HCT116 (cell line): ENCODE results near the gene TLR4. TPM values are rescaled to one million over a fixed set of nuclear protein-coding genes. Genes with fewer than 3 reads are reported as not detected.

Experiments
- ATAC-seq: fragments of 200-7000 bp; cut with Tn5 transposase; 2 replicates; pipeline ENCODE4 v1.9.1; 2020; ENCODE audit warnings: mild to moderate bottlenecking, moderate library complexity
- BruUV-seq: library from RNA; stranded (reverse); fragments of 400-500 nt; replicated peaks from 2 replicates; lab custom pipeline; 2021; lab: Mats Ljungman, UMichigan
- CTCF ChIA-PET: fragments of 300-600 bp; sonication (Branson Sonifier 250); formaldehyde crosslinking; loops from one replicate; lab custom pipeline; 2021; ENCODE audit warnings: antibody characterized with exemption; lab: Charles Lee
- POLR2A ChIA-PET: fragments of 300-600, 350-600 bp; sonication (Branson Sonifier 250); formaldehyde crosslinking; loops from one replicate; lab custom pipeline; 2021; ENCODE audit warnings: antibody characterized with exemption; lab: Charles Lee
- RAD21 ChIA-PET, 2 experiments: fragments of 300-600 bp; sonication (Branson Sonifier 250); formaldehyde crosslinking; loops; one replicate each; lab custom pipeline; 2023; ENCODE audit warnings: low total read pairs in 2 of 2; ENCODE audit not compliant: uncharacterized antibody in 2 of 2, unreplicated experiment in 2 of 2, low non-redundant PET in 1 of 2; lab: Charles Lee
- DNase-seq: peaks from one replicate; pipeline ENCODE4 v3.0.0-alpha.2; 2010; ENCODE audit warnings: low read depth, low spot score
- H2AFZ ChIP-seq: fragments of 200-600 bp; shearing (Covaris generic), sonication (generic); 2 replicates; pipeline ENCODE4 v1.6.1; 2017; ENCODE audit warnings: low read depth, mixed run types, mixed read lengths, antibody characterized with exemption, low read length; ENCODE audit not compliant: poor library complexity, severe bottlenecking
- H3K27ac ChIP-seq: 2 replicates; pipeline ENCODE4 v1.5.1; 2012; ENCODE audit warnings: low read depth, low read length
- H3K27me3 ChIP-seq: fragments of 200-600 bp; sonication (generic); 2 replicates; pipeline ENCODE4 v1.6.1; 2016; ENCODE audit warnings: mixed run types, low read length, mixed read lengths; ENCODE audit not compliant: insufficient read depth
- H3K36me3 ChIP-seq, 2 experiments: fragments of 200-500 bp in 1 of 2; fragments of 200-600 bp in 1 of 2; sonication (Bioruptor generic) in 1 of 2; sonication (generic) in 1 of 2; 2 replicates each; pipeline versions ENCODE4 v1.5.1 to v1.6.1; 2014 to 2016; ENCODE audit warnings: low read length in 2 of 2, inconsistent platforms in 1 of 2, mixed read lengths in 1 of 2, mixed run types in 1 of 2; ENCODE audit not compliant: insufficient read depth in 2 of 2, control insufficient read depth in 1 of 2
- H3K4me1 ChIP-seq, 2 experiments: fragments of 200-600 bp in 1 of 2; sonication (generic) in 1 of 2; 2 replicates each; pipeline versions ENCODE4 v1.5.1 to v1.6.1; 2012 to 2017; ENCODE audit warnings: low read length in 2 of 2, inconsistent platforms in 1 of 2, mild to moderate bottlenecking in 1 of 2, mixed read lengths in 1 of 2, mixed run types in 1 of 2, moderate library complexity in 1 of 2; ENCODE audit not compliant: insufficient read depth in 2 of 2, control insufficient read depth in 1 of 2
- H3K4me2 ChIP-seq: fragments of 200-600 bp; sonication (generic); 2 replicates; pipeline ENCODE4 v1.6.1; 2017; ENCODE audit warnings: mixed run types, low read length, mixed read lengths
- H3K4me3 ChIP-seq, 2 experiments: fragments of 200-600 bp in 1 of 2; sonication (generic) in 1 of 2; replicated peaks in 1 of 2; 2 replicates each; pipeline ENCODE4 v1.5.1; 2011 to 2016; ENCODE audit warnings: low read length in 2 of 2, control low read depth in 1 of 2, low read depth in 1 of 2, mild to moderate bottlenecking in 1 of 2, mixed read lengths in 1 of 2, mixed run types in 1 of 2
- H3K79me2 ChIP-seq: fragments of 200-600 bp; sonication (generic); 2 replicates; pipeline ENCODE4 v1.6.1; 2017; ENCODE audit warnings: mild to moderate bottlenecking, mixed run types, low read length, moderate library complexity, mixed read lengths; ENCODE audit not compliant: insufficient read depth
- H3K9ac ChIP-seq: fragments of 200-600 bp; sonication (generic); 2 replicates; pipeline ENCODE4 v1.6.1; 2016; ENCODE audit warnings: low read length, mixed read lengths
- H3K9me2 ChIP-seq: fragments of 200-600 bp; sonication (generic), shearing (Covaris generic); 2 replicates; pipeline ENCODE4 v1.6.1; 2017; ENCODE audit warnings: mixed run types, mild to moderate bottlenecking, moderate library complexity; ENCODE audit not compliant: insufficient read depth
- H3K9me3 ChIP-seq, 2 experiments: fragments of 200-500 bp in 1 of 2; fragments of 200-600 bp in 1 of 2; sonication (Bioruptor generic) in 1 of 2; sonication (generic) in 1 of 2; 2 replicates each; pipeline ENCODE4 v1.6.1; 2014 to 2017; ENCODE audit warnings: low read length in 2 of 2, mixed read lengths in 2 of 2, inconsistent platforms in 1 of 2, low read depth in 1 of 2, mild to moderate bottlenecking in 1 of 2, mixed run types in 1 of 2, moderate library complexity in 1 of 2; ENCODE audit not compliant: control insufficient read depth in 1 of 2, insufficient read depth in 1 of 2
- H4K20me1 ChIP-seq: fragments of 200-600 bp; sonication (generic), shearing (Covaris generic); 2 replicates; pipeline ENCODE4 v1.6.1; 2017; ENCODE audit warnings: mixed run types, mild to moderate bottlenecking, moderate library complexity; ENCODE audit not compliant: insufficient read depth
- EGR1 ChIP-seq: IDR thresholded peaks from 2 replicates; pipeline ENCODE4 v1.6.1; 2012; ENCODE audit warnings: low read depth
- ELF1 ChIP-seq: IDR thresholded peaks from 2 replicates; pipeline ENCODE4 v1.6.1; 2012; ENCODE audit warnings: low read depth, borderline replicate concordance
- EZH2phosphoT487 ChIP-seq: fragments of 200-600 bp; IDR thresholded peaks from 2 replicates; pipeline ENCODE4 v1.6.1; 2018; ENCODE audit warnings: antibody characterized with exemption, borderline replicate concordance
- FOSL1 ChIP-seq: IDR thresholded peaks from 2 replicates; pipeline ENCODE4 v1.6.1; 2012; ENCODE audit warnings: low read depth
- JUND ChIP-seq: IDR thresholded peaks from 2 replicates; pipeline ENCODE4 v1.6.1; 2012
- POLR2A ChIP-seq: IDR thresholded peaks from 2 replicates; pipeline ENCODE4 v1.7.0; 2011; ENCODE audit warnings: borderline replicate concordance; ENCODE audit not compliant: insufficient read depth, insufficient read length; ENCODE audit errors: extremely low read depth
- SP1 ChIP-seq: IDR thresholded peaks from 2 replicates; pipeline ENCODE4 v1.6.1; 2012; ENCODE audit warnings: low read depth
- SRF ChIP-seq: IDR thresholded peaks from 2 replicates; pipeline ENCODE4 v1.6.1; 2012; ENCODE audit warnings: low read depth
- ZFX ChIP-seq: fragments of 450-650 bp; IDR thresholded peaks from 2 replicates; pipeline ENCODE4 v1.6.1; 2017
- ZNF274 ChIP-seq: fragments of 200-500 bp; sonication (Bioruptor generic); IDR thresholded peaks from 2 replicates; pipeline ENCODE4 v1.6.1; 2014; ENCODE audit warnings: mild to moderate bottlenecking, low read depth, low read length, inconsistent platforms
- intact Hi-C: fragments of 100-400 bp; cut with micrococcal nuclease; formaldehyde crosslinking; loops from 2 replicates; pipeline ENCODE4 v1.10.0; 2022
- total RNA-seq: library from RNA; stranded (reverse); gene quantifications from one replicate; pipeline ENCODE4 v1.2.1, GENCODE V29; 2021; ENCODE audit not compliant: unreplicated experiment
- TF ChIP-seq, protein P1 (sequence below): IDR thresholded peaks from 2 replicates; pipeline ENCODE4 v1.6.1; 2012
- TF ChIP-seq, protein P2 (sequence below), 3 experiments: fragments of 200-600 bp in 1 of 3; sonication (generic) in 1 of 3; IDR thresholded peaks in 2 of 3; conservative IDR thresholded peaks in 1 of 3; 2 replicates each; pipeline ENCODE4 v1.5.1; 2012 to 2017; ENCODE audit warnings: low read depth in 2 of 3, low read length in 2 of 3, antibody characterized with exemption in 1 of 3, borderline replicate concordance in 1 of 3, control low read depth in 1 of 3, mild to moderate bottlenecking in 1 of 3, mixed read lengths in 1 of 3, mixed run types in 1 of 3, moderate library complexity in 1 of 3; ENCODE audit not compliant: insufficient read depth in 1 of 3
- TF ChIP-seq, protein P3 (sequence below): IDR thresholded peaks from 2 replicates; pipeline ENCODE4 v1.6.1; 2011; ENCODE audit warnings: mild to moderate bottlenecking, low read length, moderate library complexity; ENCODE audit not compliant: insufficient replicate concordance; ENCODE audit errors: extremely low read depth

TLR4 gene
- total RNA-seq, 1 experiment from 2014 or later = 0.10 TPM

DNA sequence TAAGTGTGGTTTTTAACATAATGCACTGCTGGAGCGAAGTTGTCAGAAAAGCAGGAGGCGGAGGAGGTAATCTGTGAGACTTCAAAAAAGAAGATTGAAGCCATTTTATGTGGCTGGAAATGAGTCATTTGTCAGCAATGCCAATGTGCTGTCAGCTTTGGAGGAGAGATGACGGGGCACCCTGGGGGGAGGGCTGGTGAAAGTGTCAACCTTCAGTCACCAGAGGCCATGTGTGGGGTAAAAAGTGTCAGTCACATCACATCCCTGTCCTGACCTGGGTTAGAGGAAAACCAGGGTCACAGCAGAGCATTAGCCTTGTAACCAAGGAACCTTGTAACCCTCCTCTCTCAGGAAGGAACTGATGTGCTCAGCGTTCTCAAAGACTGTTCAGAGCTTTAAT lies 59.1 kb downstream of the TLR4 start (continued):
- TF ChIP-seq, protein P1, sequence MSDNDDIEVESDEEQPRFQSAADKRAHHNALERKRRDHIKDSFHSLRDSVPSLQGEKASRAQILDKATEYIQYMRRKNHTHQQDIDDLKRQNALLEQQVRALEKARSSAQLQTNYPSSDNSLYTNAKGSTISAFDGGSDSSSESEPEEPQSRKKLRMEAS = no peak
- TF ChIP-seq, protein P2, sequence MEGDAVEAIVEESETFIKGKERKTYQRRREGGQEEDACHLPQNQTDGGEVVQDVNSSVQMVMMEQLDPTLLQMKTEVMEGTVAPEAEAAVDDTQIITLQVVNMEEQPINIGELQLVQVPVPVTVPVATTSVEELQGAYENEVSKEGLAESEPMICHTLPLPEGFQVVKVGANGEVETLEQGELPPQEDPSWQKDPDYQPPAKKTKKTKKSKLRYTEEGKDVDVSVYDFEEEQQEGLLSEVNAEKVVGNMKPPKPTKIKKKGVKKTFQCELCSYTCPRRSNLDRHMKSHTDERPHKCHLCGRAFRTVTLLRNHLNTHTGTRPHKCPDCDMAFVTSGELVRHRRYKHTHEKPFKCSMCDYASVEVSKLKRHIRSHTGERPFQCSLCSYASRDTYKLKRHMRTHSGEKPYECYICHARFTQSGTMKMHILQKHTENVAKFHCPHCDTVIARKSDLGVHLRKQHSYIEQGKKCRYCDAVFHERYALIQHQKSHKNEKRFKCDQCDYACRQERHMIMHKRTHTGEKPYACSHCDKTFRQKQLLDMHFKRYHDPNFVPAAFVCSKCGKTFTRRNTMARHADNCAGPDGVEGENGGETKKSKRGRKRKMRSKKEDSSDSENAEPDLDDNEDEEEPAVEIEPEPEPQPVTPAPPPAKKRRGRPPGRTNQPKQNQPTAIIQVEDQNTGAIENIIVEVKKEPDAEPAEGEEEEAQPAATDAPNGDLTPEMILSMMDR (IDR thresholded peaks at IDR 0.05 in 2 of 3, conservative IDR thresholded peaks at IDR 0.05 in 1 of 3; ENCODE audit: borderline replicate concordance in 1 of 3, insufficient read depth in 1 of 3, low read depth in 2 of 3, low read length in 2 of 3) = no peak
- TF ChIP-seq EZH2phosphoT487 = no peak
- TF ChIP-seq ZNF274 = no peak
- no peak for TF ChIP-seq ZFX
- TF ChIP-seq ELF1 = no peak

DNA sequence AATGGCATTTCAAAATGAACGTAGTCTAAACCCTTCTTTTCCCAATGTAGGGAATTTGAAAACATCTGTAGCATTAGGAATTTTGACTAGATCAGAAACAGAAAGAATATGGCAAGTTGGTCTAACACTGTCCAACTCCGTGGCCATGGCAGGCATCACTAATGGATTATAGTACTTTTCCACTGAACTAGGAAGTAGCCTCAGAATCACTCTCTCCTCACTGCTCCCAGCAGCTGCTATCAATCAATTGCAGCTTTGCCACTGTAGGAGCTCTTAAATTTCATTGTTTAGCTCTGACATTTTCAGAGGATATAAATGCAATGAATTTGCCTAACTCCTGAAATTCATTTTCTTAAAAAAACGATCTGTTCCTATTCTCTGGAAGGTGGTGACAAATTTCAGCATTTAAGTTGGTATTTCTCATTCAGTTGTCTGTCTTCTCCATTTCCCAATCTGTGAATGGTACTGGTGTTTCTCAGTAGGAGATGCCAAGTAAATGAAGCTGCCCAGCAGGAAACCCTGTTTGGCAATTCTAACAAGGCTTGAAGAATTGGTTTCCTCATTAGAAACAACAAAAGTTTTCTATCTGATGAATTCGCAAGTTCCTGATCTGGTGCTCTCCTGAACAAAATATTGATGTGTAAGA lies 64.7 kb downstream of the TLR4 start:
- no peaks in the 10 kb centered on the region for H3K4me1 ChIP-seq
- H3K27me3 ChIP-seq = no peaks in the 10 kb centered on the region
- H3K27ac ChIP-seq = no peak overlapping the region
- H3K36me3 ChIP-seq = no peaks in the 10 kb centered on the region
- no peaks in the 10 kb centered on the region for H3K9me2 ChIP-seq
- H3K9ac ChIP-seq = no peak overlapping the region
- H3K4me2 ChIP-seq = no peak overlapping the region
- ChIA-PET POLR2A (no interaction called here), RAD21 (no interaction called here), CTCF (no interaction called here)
- no peaks in the 10 kb centered on the region for H4K20me1 ChIP-seq
- ATAC-seq = no peak
- no peaks in the 10 kb centered on the region for H3K79me2 ChIP-seq
- DNase-seq = no peak
- TF ChIP-seq EGR1 (no peak), FOSL1 (no peak), SRF (no peak), POLR2A (no peak), SP1 (no peak), ELF1 (no peak), JUND (no peak)
- TF ChIP-seq, protein P1 = no peak
- TF ChIP-seq, protein P2 (IDR thresholded peaks at IDR 0.05 in 2 of 3, conservative IDR thresholded peaks at IDR 0.05 in 1 of 3; ENCODE audit: borderline replicate concordance in 1 of 3, insufficient read depth in 1 of 3, low read depth in 2 of 3, low read length in 2 of 3) = no peak
- TF ChIP-seq, protein P3, sequence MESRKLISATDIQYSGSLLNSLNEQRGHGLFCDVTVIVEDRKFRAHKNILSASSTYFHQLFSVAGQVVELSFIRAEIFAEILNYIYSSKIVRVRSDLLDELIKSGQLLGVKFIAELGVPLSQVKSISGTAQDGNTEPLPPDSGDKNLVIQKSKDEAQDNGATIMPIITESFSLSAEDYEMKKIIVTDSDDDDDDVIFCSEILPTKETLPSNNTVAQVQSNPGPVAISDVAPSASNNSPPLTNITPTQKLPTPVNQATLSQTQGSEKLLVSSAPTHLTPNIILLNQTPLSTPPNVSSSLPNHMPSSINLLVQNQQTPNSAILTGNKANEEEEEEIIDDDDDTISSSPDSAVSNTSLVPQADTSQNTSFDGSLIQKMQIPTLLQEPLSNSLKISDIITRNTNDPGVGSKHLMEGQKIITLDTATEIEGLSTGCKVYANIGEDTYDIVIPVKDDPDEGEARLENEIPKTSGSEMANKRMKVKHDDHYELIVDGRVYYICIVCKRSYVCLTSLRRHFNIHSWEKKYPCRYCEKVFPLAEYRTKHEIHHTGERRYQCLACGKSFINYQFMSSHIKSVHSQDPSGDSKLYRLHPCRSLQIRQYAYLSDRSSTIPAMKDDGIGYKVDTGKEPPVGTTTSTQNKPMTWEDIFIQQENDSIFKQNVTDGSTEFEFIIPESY = no peak
- no TSS peak for BruUV-seq
- H3K4me3 ChIP-seq = no peak overlapping the region
- no peak overlapping the region for H2AFZ ChIP-seq
- intact Hi-C loops = no loop called here
- peaks cover 0 to 17% of the 10 kb centered on the region in 2 experiments; a peak in 2 of 4 replicates for H3K9me3 ChIP-seq
